Left kidney (tissue), 2 donors: ENCODE results near the gene OR2V1. TPM values are rescaled to one million over a fixed set of nuclear protein-coding genes. Genes with fewer than 3 reads are reported as not detected.
"Not testable (repeated sequence)": the region's sequence is repeated elsewhere in the genome, so short reads cannot be mapped to it uniquely, and the experiment has no call there.

Experiments used
- DNase-seq: peaks from one replicate; pipeline ENCODE4 v3.0.0-alpha.2; 2013
- polyA plus RNA-seq: library from polyadenylated mRNA; unstranded; fragments of 120-200 nt; gene quantifications from one replicate; pipeline ENCODE4 v1.2.1, GENCODE V29; 2013; ENCODE audit not compliant: insufficient read length

Gene OR2V1
- polyA plus RNA-seq, 1 donor: not detected

DNA sequence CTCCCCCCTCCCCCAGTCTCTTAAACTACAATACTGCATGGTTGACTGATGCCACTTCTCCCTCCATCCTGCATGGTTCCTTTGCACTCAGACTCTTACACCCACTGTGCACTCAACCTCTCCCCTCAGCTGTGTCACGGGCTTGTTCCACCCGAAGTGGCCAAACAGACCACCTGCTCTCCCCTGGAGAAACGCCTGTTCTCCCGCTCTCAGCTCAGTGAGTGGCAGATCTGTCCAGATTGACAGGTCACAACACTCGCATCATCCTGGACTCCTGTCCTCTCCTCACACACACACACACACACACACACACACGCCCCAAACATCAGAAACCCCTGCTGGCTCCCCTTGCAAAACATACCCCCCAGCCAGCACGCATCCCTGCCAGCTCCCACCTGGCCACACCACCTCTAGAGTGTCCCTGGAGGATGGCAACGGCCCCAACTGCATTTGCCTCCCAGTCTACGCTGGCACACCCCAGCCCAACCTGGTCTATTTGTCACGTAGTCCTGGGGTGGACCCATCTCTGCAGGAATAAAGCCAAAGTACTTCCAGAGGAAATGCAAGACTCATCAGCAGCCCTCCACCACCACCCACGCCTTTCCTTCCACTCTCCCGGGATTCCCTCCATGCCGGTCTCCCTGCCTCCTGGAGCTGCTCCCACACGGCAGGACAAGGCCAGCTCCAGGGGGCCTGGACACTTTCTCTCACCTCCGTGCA is 2.9 kb downstream of the OR2V1 start:
- no peak for DNase-seq

DNA sequence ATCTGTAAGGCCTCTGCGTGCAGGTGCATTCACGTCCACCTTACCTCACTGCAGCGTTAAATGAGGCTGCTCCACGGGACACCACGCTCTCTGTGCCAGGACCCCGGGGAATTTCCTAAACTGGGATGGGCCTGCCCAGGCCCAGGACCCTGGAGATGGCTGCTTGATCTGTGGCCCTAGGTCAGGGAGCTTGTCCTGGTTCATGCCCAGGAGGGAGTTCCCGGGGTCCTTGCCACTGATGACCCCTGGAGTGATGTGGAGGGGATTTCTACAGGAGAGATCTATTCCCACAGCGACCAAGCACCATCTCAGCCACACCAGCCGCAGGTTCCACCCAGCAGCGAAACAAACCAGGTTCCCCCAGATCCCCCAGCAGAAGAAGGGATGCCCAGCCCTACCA is 3.5 kb downstream of the OR2V1 start:
- DNase-seq: no peak

DNA sequence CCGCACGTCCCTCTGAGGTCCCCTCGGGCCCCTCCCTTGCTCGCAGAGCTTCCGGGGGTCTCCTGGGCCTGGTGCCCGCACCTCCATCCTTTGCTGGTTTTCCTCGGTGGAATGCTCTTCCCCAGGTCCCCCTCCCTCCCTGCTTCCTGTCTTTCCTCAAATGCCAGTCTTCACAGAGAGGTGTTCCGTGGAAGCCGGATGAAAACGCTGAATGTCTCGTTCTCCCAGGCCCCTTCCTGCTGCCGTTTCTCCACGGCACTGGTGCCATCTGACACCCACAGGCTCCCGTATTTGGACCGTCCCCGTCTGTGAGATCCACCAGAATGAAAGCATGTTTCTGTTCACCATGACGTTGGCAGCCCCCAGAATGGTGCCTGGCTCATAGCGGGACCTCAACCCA is 4.1 kb downstream of the OR2V1 start:
- DNase-seq: no peak

DNA sequence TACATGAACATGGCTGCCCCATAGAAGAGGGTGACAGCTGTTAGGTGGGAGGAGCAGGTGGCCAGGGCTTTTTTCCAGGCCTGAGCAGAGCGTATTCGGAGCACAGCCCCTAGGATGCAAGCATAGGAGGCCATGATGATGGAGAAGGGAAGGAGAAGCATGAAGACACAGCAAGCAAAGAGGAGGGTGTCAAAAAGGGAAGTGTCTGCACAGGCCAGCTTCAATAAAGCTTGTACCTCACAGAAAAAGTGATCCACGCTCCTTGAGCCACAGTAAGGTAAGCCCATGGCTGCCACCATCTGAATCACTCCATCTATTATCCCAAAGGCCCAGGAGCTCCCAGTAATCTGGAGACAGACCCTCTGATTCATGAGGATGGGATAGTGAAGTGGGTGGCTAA is 6.4 kb downstream of the OR2V1 start:
- no peak for DNase-seq

DNA sequence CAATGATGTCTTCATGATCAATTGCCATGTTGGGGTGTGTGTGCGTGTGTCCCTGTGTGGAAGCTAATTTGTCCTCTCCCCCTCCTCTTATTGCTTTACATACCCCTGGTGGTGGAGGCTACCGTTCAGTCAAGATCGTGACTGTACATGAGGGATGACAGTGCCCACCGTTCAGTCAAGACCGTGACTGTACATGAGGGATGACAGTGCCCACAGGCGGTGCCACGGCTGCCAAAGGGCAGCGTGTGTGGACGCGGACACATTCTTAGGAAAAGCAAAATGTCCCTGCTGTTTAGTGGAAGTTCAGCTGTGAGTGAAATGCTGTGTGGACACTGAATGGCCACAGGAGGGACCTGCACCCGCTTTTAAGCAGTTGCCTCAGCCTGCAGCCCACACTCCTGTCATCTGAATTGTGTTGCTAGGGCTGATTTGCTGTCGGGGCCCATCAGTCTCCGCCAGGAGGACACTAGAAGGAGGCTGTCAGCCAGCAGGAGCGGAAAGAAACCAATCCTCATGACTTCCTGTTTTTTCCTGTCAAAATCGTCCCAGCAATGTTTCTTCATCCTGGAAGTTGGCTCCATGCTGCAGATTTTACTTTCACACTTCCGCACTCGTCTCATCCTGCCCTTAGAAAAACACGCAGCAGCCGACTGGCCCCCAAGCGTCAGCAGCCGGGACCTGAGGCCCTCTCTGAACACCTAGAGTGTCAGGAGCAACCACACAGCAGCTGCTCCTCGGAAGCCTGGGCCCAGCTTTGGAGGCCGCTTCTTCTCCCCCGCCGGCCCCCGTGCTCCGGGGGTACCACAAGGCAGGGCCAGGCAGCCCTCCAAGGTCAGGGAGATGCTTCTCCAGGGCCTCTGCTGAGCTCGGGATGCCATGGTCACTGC is 9.1 kb downstream of the OR2V1 start:
- DNase-seq: no peak

DNA sequence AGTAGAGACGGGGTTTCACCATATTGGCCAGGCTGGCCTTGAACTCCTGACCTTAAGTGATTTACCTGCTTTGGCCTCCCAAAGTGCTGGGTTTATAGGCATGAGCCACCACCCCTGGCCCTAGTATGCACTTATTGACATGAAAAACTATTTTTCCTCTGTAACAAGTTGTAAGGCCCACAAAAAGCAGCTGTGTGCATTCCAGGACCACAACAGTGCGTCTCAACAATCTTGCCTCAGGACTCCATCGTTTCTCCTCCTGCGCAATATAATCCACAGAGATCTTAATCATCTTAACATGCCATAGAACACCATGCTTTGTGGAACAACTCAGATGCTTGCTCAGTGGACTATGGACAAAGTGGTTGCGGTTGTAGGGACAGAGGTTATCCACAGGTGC is 10.2 kb downstream of the OR2V1 start:
- no peak for DNase-seq

DNA sequence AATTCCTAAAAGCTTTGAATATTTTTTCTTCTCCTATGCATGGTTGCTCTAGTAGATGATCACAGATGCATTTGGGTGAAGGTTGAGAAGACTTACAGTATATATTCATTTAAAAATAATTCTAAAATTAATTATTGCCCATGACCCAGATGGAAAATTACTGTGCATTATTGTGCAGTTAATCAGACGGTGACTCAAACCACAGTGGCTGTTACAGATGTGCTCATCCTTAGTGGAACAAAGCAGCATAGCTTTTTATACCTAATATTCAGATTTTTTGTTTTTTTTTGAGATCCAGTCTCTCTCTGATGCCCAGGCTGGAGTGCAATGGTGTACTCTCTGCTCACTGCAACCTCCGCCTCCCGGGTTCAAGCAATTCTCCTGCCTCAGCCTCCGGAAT is 10.7 kb downstream of the OR2V1 start:
- DNase-seq: no peak

DNA sequence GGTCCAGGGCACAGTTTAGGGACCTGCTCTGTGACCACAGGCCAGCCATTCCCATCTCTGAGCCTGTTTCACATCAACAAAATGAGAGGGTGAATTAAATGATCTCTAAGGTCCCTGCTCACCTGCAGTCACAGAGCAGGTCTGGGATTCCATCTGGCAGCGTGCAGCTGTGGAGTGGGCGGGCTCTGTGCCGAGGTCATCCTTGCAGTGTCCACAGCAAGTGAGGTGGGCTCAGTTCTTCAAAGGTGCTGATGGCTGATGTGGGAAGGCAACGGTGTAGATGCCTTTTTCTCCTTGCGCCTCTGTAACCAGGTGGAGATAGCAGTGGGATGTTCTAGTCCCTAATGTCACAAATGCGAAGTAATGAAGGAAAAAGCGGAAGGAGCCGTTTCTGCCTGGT is 11.9 kb downstream of the OR2V1 start:
- no peak for DNase-seq

DNA sequence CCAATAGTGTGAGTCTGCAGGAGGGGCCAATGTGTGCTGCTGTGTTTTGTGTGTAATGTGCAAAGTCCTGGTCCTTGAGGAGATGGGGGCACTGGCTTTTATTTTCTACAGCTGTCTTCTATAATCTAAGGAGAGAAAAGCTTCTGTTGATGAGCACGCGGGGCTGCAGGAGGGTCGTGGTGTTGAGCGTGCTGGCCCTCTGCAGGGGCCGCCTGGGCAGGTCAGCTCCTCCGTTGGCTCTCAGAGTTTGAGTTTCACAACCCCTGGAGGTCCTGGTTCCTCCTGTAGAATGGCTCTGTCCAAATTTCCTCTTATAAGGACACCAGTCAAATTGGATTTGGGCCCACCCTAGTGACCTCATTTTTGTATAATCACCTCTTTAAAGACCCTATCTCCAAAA is 12.6 kb downstream of the OR2V1 start:
- no peak for DNase-seq

DNA sequence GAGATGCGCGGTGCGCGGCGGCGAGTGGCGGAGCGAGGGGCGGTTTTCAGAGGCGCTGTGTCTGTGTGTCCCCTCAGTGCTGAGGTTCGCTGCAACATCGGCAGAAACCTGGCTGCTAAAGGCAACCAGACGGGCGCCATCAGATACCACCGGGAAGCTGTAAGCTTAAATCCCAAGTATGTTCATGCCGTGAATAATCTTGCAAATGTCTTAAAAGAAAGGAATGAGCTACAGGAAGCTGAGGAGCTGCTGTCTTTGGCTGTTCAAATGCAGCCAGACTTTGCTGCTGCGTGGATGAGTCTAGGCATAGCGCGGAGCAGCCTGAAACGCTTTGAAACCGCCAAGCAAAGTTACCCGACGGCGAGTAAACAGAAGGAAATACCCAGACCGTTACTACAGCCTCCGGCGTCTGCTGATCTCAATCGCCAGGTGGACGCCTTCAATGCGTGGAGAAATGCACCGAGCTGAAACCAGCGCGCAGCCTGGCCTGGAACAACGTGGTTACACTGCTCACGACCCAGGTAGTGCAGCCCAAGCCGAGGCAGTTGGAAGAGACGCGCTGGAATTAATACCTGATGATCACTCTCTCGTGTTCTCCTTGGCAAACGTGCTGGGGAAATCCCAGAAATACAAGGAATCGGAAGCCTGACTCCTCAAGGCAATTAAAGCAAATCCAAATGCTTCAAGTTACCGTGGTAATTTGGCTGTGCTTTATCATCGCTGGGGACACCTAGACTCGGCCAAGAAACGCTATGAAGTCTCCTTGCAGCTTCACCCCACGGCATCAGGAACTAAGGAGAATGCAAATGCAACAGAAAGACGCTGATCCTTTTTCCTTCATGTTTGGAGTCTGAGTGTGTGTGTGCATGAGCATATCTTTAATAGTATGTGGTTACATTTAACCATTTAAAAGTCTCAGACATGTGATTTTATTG is 15.9 kb downstream of the OR2V1 start:
- DNase-seq: peak; percentile 39

DNA sequence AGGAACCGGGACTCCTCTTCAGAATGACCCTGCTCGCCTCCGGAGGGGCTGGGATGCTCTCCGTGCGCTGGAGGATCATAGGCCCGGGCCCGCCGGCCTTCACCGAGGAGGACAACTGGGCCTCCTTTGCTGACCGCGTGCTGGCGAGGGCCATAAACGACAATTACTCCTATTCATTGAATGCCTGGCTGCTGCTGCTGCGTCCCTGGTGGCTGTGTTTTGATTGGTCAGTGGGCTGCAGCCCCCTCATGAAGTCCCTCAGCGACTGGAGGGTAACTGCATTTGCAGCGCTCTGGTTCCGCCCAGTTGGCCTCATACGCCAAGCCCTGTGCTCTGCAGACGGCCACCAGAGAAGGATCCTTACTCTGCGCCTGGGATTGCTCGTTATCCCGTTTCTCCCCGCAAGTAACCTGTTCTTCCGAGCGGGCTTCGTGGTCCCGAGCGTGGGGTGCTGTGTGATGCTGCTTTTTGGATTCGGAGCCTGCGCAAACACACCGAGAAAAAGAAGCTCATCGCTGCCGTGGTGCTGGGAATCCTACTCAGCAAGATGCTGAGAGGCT is 16.6 kb downstream of the OR2V1 start:
- DNase-seq: no peak

DNA sequence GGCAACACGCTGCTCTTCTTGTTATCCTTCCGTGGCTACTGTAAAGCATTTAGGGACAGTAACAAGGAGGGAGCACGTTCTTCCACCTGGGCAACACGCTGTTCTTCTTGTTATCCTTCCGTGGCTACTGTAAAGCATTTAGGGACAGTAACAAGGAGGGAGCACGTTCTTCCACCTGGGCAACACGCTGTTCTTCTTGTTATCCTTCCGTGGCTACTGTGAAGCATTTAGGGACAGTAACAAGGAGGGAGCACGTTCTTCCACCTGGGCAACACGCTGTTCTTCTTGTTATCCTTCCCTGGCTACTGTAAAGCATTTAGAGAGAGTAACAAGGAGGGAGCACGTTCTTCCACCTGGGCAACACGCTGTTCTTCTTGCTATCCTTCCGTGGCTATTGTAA is 17.4 kb downstream of the OR2V1 start:
- DNase-seq: not testable (repeated sequence)

DNA sequence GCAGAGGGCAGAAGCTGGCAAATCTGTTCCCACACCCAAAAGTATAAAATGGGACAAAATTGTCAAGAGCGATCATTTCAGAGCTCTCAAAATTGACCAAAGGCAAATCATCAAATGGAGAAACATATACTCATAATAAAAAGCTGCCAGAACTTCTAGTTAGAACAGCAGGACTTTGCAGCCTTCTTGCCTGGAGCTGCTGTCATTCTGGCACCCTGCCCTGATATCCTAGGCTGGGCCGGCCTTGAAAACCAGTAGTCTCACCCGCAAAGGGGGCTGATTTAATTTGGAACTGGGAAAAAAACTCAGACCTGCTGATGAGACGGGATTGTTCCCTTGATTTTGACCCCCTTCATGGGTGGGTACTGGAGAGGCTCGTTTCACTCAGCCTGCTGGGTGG is 18.5 kb downstream of the OR2V1 start:
- no peak for DNase-seq

DNA sequence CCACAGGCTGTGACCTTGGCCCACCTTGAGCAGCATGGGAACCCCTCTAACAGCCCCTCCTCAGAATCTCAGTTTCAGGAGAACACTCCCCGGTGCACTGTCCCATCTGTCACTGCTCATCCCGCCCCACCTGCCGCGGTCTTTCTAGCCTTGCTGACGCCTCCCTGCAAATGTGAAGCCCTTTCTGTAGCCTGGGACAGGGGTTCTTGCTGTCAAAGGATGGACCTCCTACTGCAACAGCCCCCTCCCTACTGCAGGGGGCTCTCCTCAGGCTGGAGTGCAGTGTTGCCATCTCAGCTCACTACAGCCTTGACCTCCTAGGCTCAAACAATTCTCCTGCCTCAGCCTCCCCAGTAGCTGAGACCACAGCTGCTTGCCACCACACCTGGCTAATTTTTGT is 20.0 kb downstream of the OR2V1 start:
- DNase-seq: no peak

DNA sequence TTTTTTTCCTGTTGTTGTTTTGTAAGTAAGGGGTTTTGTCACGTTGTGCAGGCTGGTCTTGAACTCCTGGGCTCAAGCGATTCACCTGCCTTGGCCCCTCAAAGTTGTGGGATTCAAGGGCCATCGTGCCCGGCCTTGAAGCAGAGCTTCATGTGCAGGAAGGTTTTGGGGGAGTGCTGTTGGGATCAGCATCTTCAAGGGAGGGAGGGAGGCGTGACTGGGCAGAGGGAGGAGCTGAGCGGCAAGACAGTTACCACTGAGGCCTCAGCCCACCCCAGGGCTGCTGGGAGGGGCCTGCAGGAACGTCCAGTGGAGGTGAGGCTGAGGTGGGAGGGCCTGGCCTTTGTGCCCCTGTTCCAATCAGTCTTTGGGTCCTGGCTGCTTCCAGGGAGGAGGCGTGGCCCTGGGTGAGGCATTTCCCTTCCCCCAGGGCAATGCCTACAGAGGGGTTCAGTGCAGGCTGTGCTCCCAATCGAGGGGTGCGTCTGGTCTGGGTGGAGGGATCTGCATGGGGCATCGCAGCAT is 21.4 kb downstream of the OR2V1 start:
- no peak for DNase-seq

DNA sequence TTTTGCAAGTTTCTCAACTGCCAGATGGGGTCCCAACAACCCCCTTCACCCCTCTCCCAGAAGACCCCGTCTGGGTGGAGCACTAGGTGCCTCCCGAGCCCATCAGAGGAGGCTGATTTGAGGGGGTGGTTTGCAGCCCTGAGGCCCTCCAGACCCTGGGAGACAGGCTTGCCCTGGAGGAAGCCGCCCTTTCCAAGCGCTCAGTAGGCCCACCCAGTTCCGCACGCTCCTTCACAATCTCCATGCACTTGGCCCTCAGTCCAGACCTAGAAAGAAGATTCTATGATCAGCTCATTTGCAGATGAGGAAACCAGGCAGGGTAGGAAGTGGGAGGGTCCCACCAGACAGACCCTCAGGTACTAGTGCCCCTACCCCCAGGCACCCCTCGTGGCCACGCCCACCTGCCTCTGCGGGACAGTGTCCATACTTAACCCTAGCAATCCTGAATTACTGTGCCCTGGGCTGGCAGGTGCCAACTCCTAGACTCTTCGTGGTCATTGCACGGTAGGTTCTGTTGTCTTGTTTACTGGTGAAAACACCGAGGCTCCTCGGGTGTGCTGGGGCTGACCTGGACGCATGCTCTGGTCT is 22.3 kb downstream of the OR2V1 start:
- DNase-seq: no peak

DNA sequence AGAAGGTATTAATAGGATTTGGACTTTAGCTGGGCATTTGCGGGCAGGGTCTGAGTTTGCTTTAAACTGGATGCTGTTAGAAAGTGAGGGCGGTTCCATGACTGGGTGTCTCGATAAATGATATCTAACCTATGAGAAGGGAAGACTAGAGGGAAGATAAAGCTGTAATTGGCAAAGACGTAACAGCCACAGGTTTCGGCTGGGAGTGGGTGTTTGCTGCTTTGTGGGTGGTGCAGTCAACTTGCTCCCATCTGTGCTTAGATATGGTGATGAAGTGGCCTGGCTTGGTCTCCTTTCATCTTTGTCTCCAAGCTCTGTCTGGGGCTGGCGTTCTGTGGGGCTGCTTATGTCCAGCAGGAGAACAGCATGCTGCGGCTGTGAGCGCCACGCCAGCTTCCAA is 23.3 kb downstream of the OR2V1 start:
- DNase-seq: no peak

DNA sequence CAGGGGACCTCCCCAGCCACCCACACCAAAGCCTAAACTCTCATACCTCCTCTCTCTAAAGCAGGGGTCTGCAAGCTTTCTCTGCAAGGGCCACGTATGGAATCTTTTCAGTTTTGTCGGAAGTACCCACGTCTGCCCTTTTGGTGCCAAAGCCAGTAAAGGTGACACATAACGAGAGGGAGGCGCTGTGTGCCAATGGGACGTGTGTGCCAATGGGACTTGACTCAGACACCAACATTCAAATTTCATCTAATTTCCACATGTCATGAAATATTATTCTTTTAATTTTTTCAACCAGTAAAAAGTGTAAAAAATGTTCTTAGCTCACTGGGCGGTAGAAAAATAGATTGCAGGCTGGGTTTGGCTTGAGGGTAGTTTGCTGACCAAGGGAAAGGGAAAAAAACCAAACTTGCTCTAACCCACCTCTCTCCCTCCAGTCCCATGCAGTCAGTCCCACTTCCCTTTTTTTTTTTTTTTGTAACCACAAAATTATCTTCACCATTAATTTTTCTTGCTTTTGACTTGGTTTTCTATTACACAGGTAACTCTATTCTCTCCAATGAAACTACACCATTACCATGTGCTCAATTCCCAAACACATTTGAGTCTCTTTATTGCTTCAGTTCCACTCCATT is 25.5 kb downstream of the OR2V1 start:
- no peak for DNase-seq

DNA sequence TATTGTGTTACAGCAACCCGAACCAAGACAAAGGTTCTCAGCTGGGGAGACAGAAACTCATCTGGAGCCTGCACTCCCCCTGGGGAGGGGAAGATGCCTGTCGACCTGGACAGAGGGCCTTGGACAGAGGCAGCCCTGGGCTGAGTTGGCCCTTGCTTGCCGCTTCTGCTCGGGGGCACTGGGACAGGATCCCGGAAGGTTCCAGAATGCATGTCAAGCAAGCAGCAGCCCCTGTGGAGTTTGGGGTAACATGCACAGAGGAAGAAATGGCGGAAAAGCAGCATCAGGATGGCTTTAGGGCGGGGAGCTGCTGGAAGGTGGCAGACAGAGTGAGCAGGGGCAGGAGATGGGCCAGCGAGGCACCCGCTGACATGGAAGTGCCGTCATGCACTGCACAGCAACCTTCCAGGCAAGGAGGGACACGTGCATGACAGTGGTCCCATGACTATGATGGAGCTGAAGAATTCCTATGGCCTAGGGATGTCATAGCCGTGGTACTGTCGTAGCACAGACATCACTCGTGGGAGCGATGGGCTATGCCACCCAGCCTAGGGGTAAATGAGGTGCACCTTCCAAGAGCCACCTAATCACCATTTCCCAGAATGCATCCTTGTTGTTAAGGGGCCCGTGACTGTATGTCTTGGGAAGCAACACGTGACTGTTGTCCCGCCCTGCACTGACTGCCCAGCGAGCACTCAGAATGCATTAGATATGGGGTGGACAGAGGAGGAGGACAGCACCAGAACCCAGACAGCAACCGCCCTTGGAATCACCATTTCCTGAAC is 26.2 kb downstream of the OR2V1 start:
- DNase-seq: not testable (repeated sequence)

DNA sequence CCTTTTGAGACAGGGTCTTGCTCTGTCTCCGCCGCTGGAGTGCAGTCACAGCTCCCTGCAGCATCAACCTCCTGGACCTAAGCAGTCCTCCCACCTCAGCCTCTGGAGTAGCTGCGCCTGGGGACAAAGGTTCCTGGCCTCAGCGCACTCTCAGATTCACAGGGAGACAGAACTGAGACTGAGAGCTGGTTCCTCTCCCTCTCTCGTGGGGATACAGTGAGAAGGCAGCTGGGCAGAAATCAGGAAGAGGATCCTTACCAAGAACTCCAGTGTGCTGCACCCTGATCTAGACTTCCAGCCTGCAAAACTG is 26.8 kb downstream of the OR2V1 start:
- not testable (repeated sequence) for DNase-seq
